LNCAP (cell line): Measurements from ENCODE around the gene ETV3.

Experiments
- CTCF ChIP-seq: fragments of 450-650 bp; IDR thresholded peaks from 2 replicates; pipeline ENCODE4 v1.5.1; 2017; ENCODE audit warnings: mild to moderate bottlenecking

Gene ETV3

GRCh38 chr1:157119008-157119407, 19.2 kb downstream of the ETV3 start:
- TF ChIP-seq CTCF, result no peak

GRCh38 chr1:157117527-157118057, 20.6 kb downstream of the ETV3 start:
- TF ChIP-seq CTCF, result no peak

GRCh38 chr1:157116737-157117103, 21.5 kb downstream of the ETV3 start:
- no peak for TF ChIP-seq CTCF

GRCh38 chr1:157115851-157116736, 22.1 kb downstream of the ETV3 start:
- TF ChIP-seq CTCF, result no peak

- TF ChIP-seq CTCF, result no peak
Observed at GRCh38 chr1:157115429-157115838, 22.8 kb downstream of the ETV3 start.

- no peak for TF ChIP-seq CTCF
Observed at GRCh38 chr1:157114183-157115121, 23.7 kb downstream of the ETV3 start.

- TF ChIP-seq CTCF, result no peak
Observed at GRCh38 chr1:157113631-157114030, 24.6 kb downstream of the ETV3 start.
